HFFc6 (cell line): ENCODE measurements around the gene OR6N1. TPM values are rescaled to one million over a fixed set of nuclear protein-coding genes. Genes with fewer than 3 reads are reported as not detected.

ENCODE experiments used
- DNase-seq: peaks from one replicate; pipeline ENCODE4 v3.0.0-alpha.2; 2018
- H3K27ac Mint-ChIP-seq: 2 replicates; pipeline ENCODE4 v1.8.0; 2020; ENCODE audit warnings: mild to moderate bottlenecking, mixed read lengths
- H3K27me3 Mint-ChIP-seq: 2 replicates; pipeline ENCODE4 v1.8.0; 2021; ENCODE audit warnings: mild to moderate bottlenecking, moderate library complexity, mixed read lengths; ENCODE audit not compliant: insufficient read depth
- H3K36me3 Mint-ChIP-seq: 2 replicates; pipeline ENCODE4 v1.8.0; 2021; ENCODE audit warnings: low read depth, mixed read lengths
- H3K4me1 Mint-ChIP-seq: 2 replicates; pipeline ENCODE4 v1.8.0; 2020; ENCODE audit warnings: low read depth, mixed read lengths
- H3K4me3 Mint-ChIP-seq: 2 replicates; pipeline ENCODE4 v1.8.0; 2020; ENCODE audit warnings: mild to moderate bottlenecking, moderate library complexity, mixed read lengths
- H3K9me3 Mint-ChIP-seq: 2 replicates; pipeline ENCODE4 v1.8.0; 2020; ENCODE audit warnings: mild to moderate bottlenecking, mixed read lengths
- total RNA-seq, 6 experiments: library from RNA; stranded (reverse); fragmentation: NEBNext Ultra II Directional; extraction: Animal tissue kit (Norgen Biotek cat#: 25700); gene quantifications; 2 replicates in 1 of 6; 3 replicates in 5 of 6; pipeline ENCODE4 v1.2.3, GENCODE V29; 2021
- TF ChIP-seq, protein P1 (sequence below): fragments of 200-600 bp; sonication (generic); IDR thresholded peaks from 2 replicates; pipeline ENCODE4 v1.5.0; 2021; ENCODE audit warnings: antibody characterized with exemption, mild to moderate bottlenecking

Gene OR6N1
- total RNA-seq, 6 experiments from 2014 or later = not detected

GRCh38 chr1:158731707-158732106 lies 40.3 kb downstream of the OR6N1 start:
- Mint-ChIP-seq H3K27ac (no peak overlapping the region), H3K36me3 (no peaks in the 10 kb centered on the region; the same call in 1 of the 2 replicates), H3K4me3 (no peak overlapping the region), H3K27me3 (no peaks in the 10 kb centered on the region; the same call in 1 of the 2 replicates), H3K9me3 (peaks cover 4% of the 10 kb centered on the region), H3K4me1 (no peaks in the 10 kb centered on the region)
- DNase-seq = no peak
- TF ChIP-seq, protein P1, sequence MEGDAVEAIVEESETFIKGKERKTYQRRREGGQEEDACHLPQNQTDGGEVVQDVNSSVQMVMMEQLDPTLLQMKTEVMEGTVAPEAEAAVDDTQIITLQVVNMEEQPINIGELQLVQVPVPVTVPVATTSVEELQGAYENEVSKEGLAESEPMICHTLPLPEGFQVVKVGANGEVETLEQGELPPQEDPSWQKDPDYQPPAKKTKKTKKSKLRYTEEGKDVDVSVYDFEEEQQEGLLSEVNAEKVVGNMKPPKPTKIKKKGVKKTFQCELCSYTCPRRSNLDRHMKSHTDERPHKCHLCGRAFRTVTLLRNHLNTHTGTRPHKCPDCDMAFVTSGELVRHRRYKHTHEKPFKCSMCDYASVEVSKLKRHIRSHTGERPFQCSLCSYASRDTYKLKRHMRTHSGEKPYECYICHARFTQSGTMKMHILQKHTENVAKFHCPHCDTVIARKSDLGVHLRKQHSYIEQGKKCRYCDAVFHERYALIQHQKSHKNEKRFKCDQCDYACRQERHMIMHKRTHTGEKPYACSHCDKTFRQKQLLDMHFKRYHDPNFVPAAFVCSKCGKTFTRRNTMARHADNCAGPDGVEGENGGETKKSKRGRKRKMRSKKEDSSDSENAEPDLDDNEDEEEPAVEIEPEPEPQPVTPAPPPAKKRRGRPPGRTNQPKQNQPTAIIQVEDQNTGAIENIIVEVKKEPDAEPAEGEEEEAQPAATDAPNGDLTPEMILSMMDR = no peak

- peaks cover 4% of the 10 kb centered on the region for H3K9me3 Mint-ChIP-seq
- DNase-seq = no peak
- no peaks in the 10 kb centered on the region; the same call in none of the 2 replicates for H3K27me3 Mint-ChIP-seq
- no peak overlapping the region for H3K27ac Mint-ChIP-seq
- no peak overlapping the region for H3K4me3 Mint-ChIP-seq
- no peaks in the 10 kb centered on the region; the same call in 1 of the 2 replicates for H3K36me3 Mint-ChIP-seq
- TF ChIP-seq, protein P1 = no peak
- no peaks in the 10 kb centered on the region for H3K4me1 Mint-ChIP-seq
Measured at GRCh38 chr1:158730453-158730852, 41.5 kb downstream of the OR6N1 start.

- Mint-ChIP-seq H3K9me3 (peaks cover 4% of the 10 kb centered on the region), H3K4me1 (no peaks in the 10 kb centered on the region), H3K36me3 (no peaks in the 10 kb centered on the region), H3K27ac (no peak overlapping the region), H3K27me3 (no peaks in the 10 kb centered on the region; the same call in none of the 2 replicates), H3K4me3 (no peak overlapping the region)
- DNase-seq = no peak
- TF ChIP-seq, protein P1 = no peak
Measured at GRCh38 chr1:158728510-158729225, 43.3 kb downstream of the OR6N1 start.

- Mint-ChIP-seq H3K27ac (no peak overlapping the region), H3K36me3 (no peaks in the 10 kb centered on the region), H3K27me3 (no peaks in the 10 kb centered on the region; the same call in 1 of the 2 replicates), H3K4me3 (no peak overlapping the region), H3K9me3 (peaks cover 5% of the 10 kb centered on the region), H3K4me1 (no peaks in the 10 kb centered on the region)
- no peak for DNase-seq
- TF ChIP-seq, protein P1 = no peak
Measured at GRCh38 chr1:158724442-158724841, 47.6 kb downstream of the OR6N1 start.

GRCh38 chr1:158720620-158721019 lies 51.4 kb downstream of the OR6N1 start, which contains the start of gene OR6K3:
Gene OR6K3 (minus strand): TSS chr1:158720720. CDS start chr1:158718115, 2,605 bp downstream.
- peaks cover 19% of the 10 kb centered on the region for H3K9me3 Mint-ChIP-seq
- DNase-seq = no peak
- H3K4me3 Mint-ChIP-seq = no peak within 1 kb of the TSS
- H3K27ac Mint-ChIP-seq = no peak within 1 kb of the TSS
- no peaks in the 10 kb centered on the region for H3K36me3 Mint-ChIP-seq
- H3K27me3 Mint-ChIP-seq = peaks cover 2% of the 10 kb centered on the region
- no peaks in the 10 kb centered on the region for H3K4me1 Mint-ChIP-seq
- TF ChIP-seq, protein P1 = no peak
